ENCODE measurements around the gene SBK2. TPM values are rescaled to one million over a fixed set of nuclear protein-coding genes. Genes with fewer than 3 reads are reported as not detected.
A peak's percentile ranks its signal among the peaks of the same experiment; 100 is the strongest.

SBK2 gene
- total RNA-seq, 4 donors from 2014 or later, result 1.5 to 3.0 (median 1.6) TPM; not detected in 1

DNA sequence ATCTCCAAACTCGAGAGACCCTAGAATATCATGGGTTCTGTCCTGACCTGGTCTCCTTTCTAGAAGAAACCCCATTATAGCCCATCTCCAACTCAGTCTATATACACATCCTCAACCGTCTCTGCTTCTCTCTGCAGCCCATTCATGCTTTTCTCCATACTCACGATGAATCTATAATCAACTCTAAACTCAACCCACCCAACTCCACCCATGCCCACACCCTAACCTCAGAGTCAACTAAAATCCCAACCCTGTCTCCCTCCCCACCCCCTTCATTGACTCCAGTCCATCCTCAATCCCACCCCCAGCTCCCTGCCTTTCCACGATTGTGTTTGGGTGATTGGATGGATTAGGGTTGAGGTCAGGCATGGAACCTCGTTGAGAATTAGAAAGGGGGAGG lies 6.6 kb upstream of the SBK2 start:
- Histone ChIP-seq H3K27ac (no peak overlapping the region), H3K36me3 (no peaks in the 10 kb centered on the region), H3K9me3 (no peaks in the 10 kb centered on the region), H3K4me3 (no peak overlapping the region), H3K27me3 (no peaks in the 10 kb centered on the region), H3K4me1 (peaks cover 38 to 51% of the 10 kb centered on the region in 2 donors)
- TF ChIP-seq POLR2A (IDR thresholded peaks at IDR 0.05), result no peak
- TF ChIP-seq, protein P1, sequence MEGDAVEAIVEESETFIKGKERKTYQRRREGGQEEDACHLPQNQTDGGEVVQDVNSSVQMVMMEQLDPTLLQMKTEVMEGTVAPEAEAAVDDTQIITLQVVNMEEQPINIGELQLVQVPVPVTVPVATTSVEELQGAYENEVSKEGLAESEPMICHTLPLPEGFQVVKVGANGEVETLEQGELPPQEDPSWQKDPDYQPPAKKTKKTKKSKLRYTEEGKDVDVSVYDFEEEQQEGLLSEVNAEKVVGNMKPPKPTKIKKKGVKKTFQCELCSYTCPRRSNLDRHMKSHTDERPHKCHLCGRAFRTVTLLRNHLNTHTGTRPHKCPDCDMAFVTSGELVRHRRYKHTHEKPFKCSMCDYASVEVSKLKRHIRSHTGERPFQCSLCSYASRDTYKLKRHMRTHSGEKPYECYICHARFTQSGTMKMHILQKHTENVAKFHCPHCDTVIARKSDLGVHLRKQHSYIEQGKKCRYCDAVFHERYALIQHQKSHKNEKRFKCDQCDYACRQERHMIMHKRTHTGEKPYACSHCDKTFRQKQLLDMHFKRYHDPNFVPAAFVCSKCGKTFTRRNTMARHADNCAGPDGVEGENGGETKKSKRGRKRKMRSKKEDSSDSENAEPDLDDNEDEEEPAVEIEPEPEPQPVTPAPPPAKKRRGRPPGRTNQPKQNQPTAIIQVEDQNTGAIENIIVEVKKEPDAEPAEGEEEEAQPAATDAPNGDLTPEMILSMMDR (IDR thresholded peaks at IDR 0.05 in 4 of 5, conservative IDR thresholded peaks at IDR 0.05 in 1 of 5), result no peak
- in situ Hi-C loops (cut with MboI; ENCODE audit: low sequenced_read_pairs in 4 of 4), result no loop called here
- ATAC-seq, result no peak
- DNase-seq, result no peak
- intact Hi-C loops (cut with DNase I; ENCODE audit: low total_unique reads), result no loop called here

DNA sequence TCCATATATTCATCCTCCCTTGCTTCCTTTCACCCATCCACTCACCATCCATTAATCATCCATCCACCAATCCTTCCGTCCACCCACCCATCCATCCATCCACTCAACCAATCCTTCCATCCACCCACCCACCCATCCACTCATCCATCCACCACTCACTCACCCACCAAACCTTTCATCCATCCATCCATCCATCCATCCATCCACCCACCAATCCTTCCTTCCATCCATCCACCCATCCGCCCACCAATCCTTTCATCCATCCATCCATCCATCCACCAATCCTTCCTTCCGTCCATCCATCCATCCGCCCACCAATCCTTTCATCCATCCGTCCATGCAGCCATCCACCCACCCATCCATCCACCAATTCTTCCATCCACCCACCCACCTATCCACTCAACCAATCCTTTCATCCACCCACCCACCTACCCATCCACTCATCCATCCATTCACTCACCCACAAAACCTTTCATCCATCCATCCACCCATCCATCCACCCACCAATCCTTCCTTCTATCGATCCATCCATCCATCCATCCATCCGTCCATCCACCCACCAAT lies 5.4 kb upstream of the SBK2 start:
- ATAC-seq (no peak), DNase-seq (no peak)
- H3K9me3 ChIP-seq, result no peaks in the 10 kb centered on the region
- TF ChIP-seq, protein P1 (IDR thresholded peaks at IDR 0.05 in 4 of 5, conservative IDR thresholded peaks at IDR 0.05 in 1 of 5), result no peak
- no peak for TF ChIP-seq POLR2A (IDR thresholded peaks at IDR 0.05)
- no peaks in the 10 kb centered on the region for H3K36me3 ChIP-seq
- peaks cover 26 to 39% of the 10 kb centered on the region in 2 donors for H3K4me1 ChIP-seq
- H3K4me3 ChIP-seq, result no peak overlapping the region
- intact Hi-C loops (cut with DNase I; ENCODE audit: low total_unique reads) (no loop called here), in situ Hi-C loops (cut with MboI; ENCODE audit: low sequenced_read_pairs in 4 of 4) (no loop called here)
- H3K27ac ChIP-seq, result no peak overlapping the region
- no peaks in the 10 kb centered on the region for H3K27me3 ChIP-seq

DNA sequence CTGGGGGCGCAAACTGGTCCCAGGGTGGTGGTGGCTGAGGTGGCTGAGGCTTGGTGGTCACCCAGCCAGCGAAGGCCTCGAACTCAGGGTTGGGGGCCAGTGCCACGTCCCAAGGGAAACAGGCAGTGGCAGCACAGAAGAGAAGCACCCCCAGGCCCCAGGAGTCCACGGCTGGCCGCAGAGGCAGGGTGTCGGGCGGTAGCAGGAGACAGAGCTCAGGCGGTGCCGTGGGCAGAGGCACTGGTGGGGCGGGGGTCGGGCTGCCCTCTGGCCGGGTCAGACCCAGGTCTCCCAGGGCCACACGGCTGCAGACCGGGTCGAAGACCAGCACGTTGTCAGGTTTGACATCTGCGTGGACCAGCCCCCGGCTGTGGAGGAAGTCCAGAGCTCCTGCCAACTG lies 4.2 kb upstream of the SBK2 start:
- intact Hi-C loops (cut with DNase I; ENCODE audit: low total_unique reads), result no loop called here
- in situ Hi-C loops (cut with MboI; ENCODE audit: low sequenced_read_pairs in 4 of 4), result no loop called here
- Histone ChIP-seq H3K4me1 (peaks cover 15 to 26% of the 10 kb centered on the region in 2 donors), H3K4me3 (no peak overlapping the region), H3K9me3 (no peaks in the 10 kb centered on the region), H3K27ac (peak overlapping the region; percentile 4 to 80 (median 30)), H3K27me3 (no peaks in the 10 kb centered on the region), H3K36me3 (no peaks in the 10 kb centered on the region)
- TF ChIP-seq, protein P1 (IDR thresholded peaks at IDR 0.05 in 4 of 5, conservative IDR thresholded peaks at IDR 0.05 in 1 of 5), result no peak
- no peak for DNase-seq
- ATAC-seq, result no peak

DNA sequence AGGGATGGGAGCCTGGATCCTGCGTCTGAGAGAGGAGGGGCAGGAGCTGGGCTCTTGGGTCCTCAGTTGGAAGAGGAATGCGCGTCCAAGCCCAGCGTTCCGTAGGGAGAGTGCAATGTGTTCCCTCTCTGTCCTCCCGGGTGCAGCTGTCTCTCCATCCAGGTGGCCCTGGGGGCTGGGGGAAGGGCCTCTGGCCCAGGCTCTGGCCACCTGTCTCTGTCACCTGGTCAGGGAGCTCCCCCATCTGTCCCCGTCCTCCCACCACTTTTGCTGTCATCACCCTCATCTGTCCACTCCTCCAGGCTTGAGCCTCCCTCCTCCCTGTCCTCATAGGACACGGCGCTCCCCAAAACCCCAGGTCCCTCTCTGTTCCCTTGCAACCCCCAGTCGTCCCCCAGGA lies 3.7 kb upstream of the SBK2 start:
- no peak overlapping the region for H3K4me3 ChIP-seq
- no peak for TF ChIP-seq POLR2A (IDR thresholded peaks at IDR 0.05)
- intact Hi-C loops (cut with DNase I; ENCODE audit: low total_unique reads) (no loop called here), in situ Hi-C loops (cut with MboI; ENCODE audit: low sequenced_read_pairs in 4 of 4) (no loop called here)
- ATAC-seq (peak; percentile 71 to 82), DNase-seq (peak; percentile 66 to 79)
- H3K27me3 ChIP-seq, result no peaks in the 10 kb centered on the region
- peak overlapping the region in 3 of 4 donors; percentile 4 to 80 (median 55) for H3K27ac ChIP-seq
- H3K4me1 ChIP-seq, result peaks cover 10 to 22% of the 10 kb centered on the region in 2 donors
- H3K9me3 ChIP-seq, result no peaks in the 10 kb centered on the region
- H3K36me3 ChIP-seq, result no peaks in the 10 kb centered on the region

DNA sequence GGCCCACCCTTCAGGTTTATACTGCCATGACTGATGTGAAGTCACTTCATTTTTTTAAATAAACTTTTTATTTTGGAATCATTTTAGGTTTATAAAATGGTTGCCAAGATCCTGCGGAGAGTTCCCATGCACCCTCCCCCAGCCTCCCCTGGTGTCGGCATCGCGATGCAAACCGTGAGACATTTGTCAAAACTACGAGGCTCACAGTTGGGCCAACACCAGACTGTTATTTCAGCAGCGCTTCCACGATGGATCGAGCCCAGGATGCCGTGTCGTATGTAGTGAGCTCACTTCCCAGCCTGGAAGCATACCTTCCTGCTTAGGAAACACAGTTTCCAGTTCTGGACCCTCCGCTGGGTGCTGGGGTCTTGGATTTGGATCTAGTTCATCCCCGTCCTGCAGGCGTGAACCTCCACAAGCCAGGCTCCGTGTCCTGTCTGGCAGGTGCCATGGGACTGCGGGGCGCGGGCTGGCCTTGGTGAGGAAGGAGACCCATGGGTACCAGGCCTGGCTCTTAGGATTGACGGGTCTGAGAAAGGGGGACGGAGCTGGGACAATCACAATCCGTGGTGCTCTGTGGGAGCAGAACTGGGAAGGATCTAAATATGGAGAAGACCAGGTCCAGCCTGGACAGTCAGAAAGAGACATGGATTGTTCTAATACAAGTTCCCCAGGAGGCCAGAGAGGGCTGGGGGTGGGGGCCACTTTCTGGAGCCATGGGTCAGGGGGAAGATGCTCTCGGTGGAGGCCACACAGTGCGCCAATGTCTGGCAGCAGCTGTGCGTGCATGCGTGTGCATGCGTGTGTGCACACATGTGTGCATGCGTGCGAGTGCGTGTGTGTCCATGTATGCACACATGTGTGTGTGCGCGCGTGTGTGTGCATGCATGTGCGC lies 2.4 kb upstream of the SBK2 start:
- intact Hi-C loops (cut with DNase I; ENCODE audit: low total_unique reads) (no loop called here), in situ Hi-C loops (cut with MboI; ENCODE audit: low sequenced_read_pairs in 4 of 4) (no loop called here)
- ATAC-seq (no peak), DNase-seq (no peak)
- H3K27ac ChIP-seq, result no peak overlapping the region
- no peaks in the 10 kb centered on the region for H3K9me3 ChIP-seq
- H3K27me3 ChIP-seq, result no peaks in the 10 kb centered on the region
- no peak overlapping the region for H3K4me3 ChIP-seq
- peaks cover 0 to 9% of the 10 kb centered on the region in 2 donors for H3K4me1 ChIP-seq
- TF ChIP-seq, protein P1 (IDR thresholded peaks at IDR 0.05 in 4 of 5, conservative IDR thresholded peaks at IDR 0.05 in 1 of 5), result no peak
- no peak for TF ChIP-seq POLR2A (IDR thresholded peaks at IDR 0.05)
- H3K36me3 ChIP-seq, result no peaks in the 10 kb centered on the region

All from gastrocnemius medialis (tissue), 4 donors.